Suprapubic skin (tissue), 4 donors: Measurements from ENCODE around the gene ZFAND2B.

Experiments
- EP300 ChIP-seq: sonication (generic); formaldehyde crosslinking; IDR thresholded peaks from one replicate; pipeline ENCODE4 v1.6.1; 2017; ENCODE audit warnings: antibody characterized with exemption
- POLR2A ChIP-seq, 2 donors: fragments of 450-650 bp; IDR thresholded peaks; one replicate each; pipeline ENCODE4 v1.6.1; 2017; ENCODE audit warnings: antibody characterized with exemption in 2 of 2, mild to moderate bottlenecking in 2 of 2, moderate library complexity in 2 of 2
- POLR2AphosphoS5 ChIP-seq, 3 donors: sonication (generic); formaldehyde crosslinking; IDR thresholded peaks; one replicate each; pipeline ENCODE4 v1.6.1; 2017; ENCODE audit warnings: antibody characterized with exemption in 3 of 3
- TF ChIP-seq, protein P1 (sequence below), 2 donors: fragments of 200-600 bp in 1 of 2; fragments of 450-650 bp in 1 of 2; sonication (generic) in 1 of 2; IDR thresholded peaks; one replicate each; pipeline ENCODE4 v1.5.1; 2016 to 2019; ENCODE audit warnings: antibody characterized with exemption in 2 of 2, mild to moderate bottlenecking in 1 of 2, moderate library complexity in 1 of 2

DNA sequence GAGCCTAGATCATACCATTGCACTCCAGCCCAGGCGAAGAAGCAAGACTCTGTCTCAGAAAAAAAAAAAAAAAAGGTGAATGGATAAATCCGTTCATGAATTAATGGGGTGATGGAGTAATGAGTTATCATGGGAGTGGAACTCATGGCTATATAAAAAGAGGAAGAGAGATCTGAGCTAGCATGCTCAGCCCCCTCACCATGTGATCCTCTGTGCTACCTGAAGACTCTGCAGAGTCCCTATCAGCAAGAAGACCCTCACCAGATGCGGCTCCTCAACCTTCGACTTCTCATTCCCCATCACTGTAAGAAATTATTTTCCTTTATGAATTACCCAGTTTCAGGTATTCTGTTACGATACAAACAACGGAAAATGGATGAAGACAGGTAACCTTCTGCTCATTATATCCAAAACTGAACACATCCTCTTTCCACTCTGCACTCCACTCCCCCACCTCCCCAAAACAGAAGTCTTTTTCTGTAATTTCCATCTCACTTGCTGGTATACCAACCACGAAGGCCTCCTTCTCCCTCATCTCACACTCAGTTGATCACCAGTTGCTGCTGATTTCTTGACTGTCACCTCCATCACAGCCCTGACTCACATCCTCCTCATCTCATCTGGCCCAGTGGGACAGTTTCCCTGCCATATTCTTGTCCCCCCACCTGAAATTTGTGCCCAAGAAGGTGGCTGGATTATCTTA is 19.7 kb upstream of the ZFAND2B start:
- TF ChIP-seq, protein P1, sequence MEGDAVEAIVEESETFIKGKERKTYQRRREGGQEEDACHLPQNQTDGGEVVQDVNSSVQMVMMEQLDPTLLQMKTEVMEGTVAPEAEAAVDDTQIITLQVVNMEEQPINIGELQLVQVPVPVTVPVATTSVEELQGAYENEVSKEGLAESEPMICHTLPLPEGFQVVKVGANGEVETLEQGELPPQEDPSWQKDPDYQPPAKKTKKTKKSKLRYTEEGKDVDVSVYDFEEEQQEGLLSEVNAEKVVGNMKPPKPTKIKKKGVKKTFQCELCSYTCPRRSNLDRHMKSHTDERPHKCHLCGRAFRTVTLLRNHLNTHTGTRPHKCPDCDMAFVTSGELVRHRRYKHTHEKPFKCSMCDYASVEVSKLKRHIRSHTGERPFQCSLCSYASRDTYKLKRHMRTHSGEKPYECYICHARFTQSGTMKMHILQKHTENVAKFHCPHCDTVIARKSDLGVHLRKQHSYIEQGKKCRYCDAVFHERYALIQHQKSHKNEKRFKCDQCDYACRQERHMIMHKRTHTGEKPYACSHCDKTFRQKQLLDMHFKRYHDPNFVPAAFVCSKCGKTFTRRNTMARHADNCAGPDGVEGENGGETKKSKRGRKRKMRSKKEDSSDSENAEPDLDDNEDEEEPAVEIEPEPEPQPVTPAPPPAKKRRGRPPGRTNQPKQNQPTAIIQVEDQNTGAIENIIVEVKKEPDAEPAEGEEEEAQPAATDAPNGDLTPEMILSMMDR (IDR thresholded peaks at IDR 0.05) = no peak
- TF ChIP-seq EP300 (no peak), POLR2A (IDR thresholded peaks at IDR 0.05) (no peak), POLR2AphosphoS5 (IDR thresholded peaks at IDR 0.05) (no peak)
